Measurements from ENCODE around the gene MEA1.

MEA1 gene

GRCh38 chr6:42974919-42975505 is 38.7 kb downstream of the MEA1 start:
- Histone ChIP-seq H3K4me3 (ENCODE audit: low read depth, low read length) (no peak overlapping the region), H3K18ac (ENCODE audit: low read length) (no peak overlapping the region), H3K4ac (ENCODE audit: low read depth, low read length) (no peak overlapping the region), H3K23ac (ENCODE audit: low read length) (no peak overlapping the region), H2BK120ac (ENCODE audit: insufficient read depth, low read length, poor library complexity) (no peak overlapping the region), H2AFZ (ENCODE audit: insufficient read depth, low read length, poor library complexity) (no peak overlapping the region), H4K91ac (ENCODE audit: low read depth, low read length) (no peak overlapping the region), H4K12ac (ENCODE audit: low read depth, low read length) (no peak overlapping the region), H3K9ac (ENCODE audit: low read length) (no peak overlapping the region), H2AK5ac (ENCODE audit: low read length) (no peak overlapping the region), H3K9me3 (ENCODE audit: insufficient read depth, low read depth, low read length) (no peaks in the 10 kb centered on the region), H3K4me1 (ENCODE audit: control insufficient read depth in 1 of 2, insufficient read depth in 2 of 2, low read length in 2 of 2) (peaks cover 11 to 17% of the 10 kb centered on the region in 2 experiments), H3K14ac (ENCODE audit: low read length) (no peak overlapping the region), H3K27me3 (ENCODE audit: insufficient read depth, low read length) (no peaks in the 10 kb centered on the region), H3K27ac (ENCODE audit: low read depth, low read length) (no peak overlapping the region), H3K36me3 (ENCODE audit: control insufficient read depth in 1 of 2, insufficient read depth in 2 of 2, low read length in 2 of 2) (peaks cover 2% of the 10 kb centered on the region in 2 experiments), H2BK12ac (ENCODE audit: low read length) (no peak overlapping the region), H3K79me2 (ENCODE audit: control insufficient read depth, insufficient read depth, low read length, poor library complexity) (peaks cover 10% of the 10 kb centered on the region), H2BK5ac (ENCODE audit: low read depth, low read length, poor library complexity) (no peak overlapping the region), H3K4me2 (ENCODE audit: low read length) (no peak overlapping the region), H3K79me1 (ENCODE audit: low read length) (peaks cover 12% of the 10 kb centered on the region), H4K8ac (ENCODE audit: low read depth, low read length) (no peak overlapping the region)
- DNase-seq = no peak
- WGBS (ENCODE audit: extremely low coverage, insufficient coverage, insufficient read length) = no CpG with 5 or more reads among the region's 5 CpGs

GRCh38 chr6:42973926-42974325 is 39.8 kb downstream of the MEA1 start:
- Histone ChIP-seq H4K8ac (ENCODE audit: low read depth, low read length) (no peak overlapping the region), H3K14ac (ENCODE audit: low read length) (no peak overlapping the region), H3K23ac (ENCODE audit: low read length) (no peak overlapping the region), H3K9me3 (ENCODE audit: insufficient read depth, low read depth, low read length) (no peaks in the 10 kb centered on the region), H2BK12ac (ENCODE audit: low read length) (no peak overlapping the region), H2AFZ (ENCODE audit: insufficient read depth, low read length, poor library complexity) (no peak overlapping the region), H3K79me2 (ENCODE audit: control insufficient read depth, insufficient read depth, low read length, poor library complexity) (peaks cover 9% of the 10 kb centered on the region), H3K36me3 (ENCODE audit: control insufficient read depth in 1 of 2, insufficient read depth in 2 of 2, low read length in 2 of 2) (peaks cover 2 to 8% of the 10 kb centered on the region in 2 experiments), H3K79me1 (ENCODE audit: low read length) (peaks cover 8% of the 10 kb centered on the region), H3K4ac (ENCODE audit: low read depth, low read length) (no peak overlapping the region), H4K12ac (ENCODE audit: low read depth, low read length) (no peak overlapping the region), H2BK120ac (ENCODE audit: insufficient read depth, low read length, poor library complexity) (no peak overlapping the region), H4K91ac (ENCODE audit: low read depth, low read length) (no peak overlapping the region), H3K9ac (ENCODE audit: low read length) (no peak overlapping the region), H3K4me1 (ENCODE audit: control insufficient read depth in 1 of 2, insufficient read depth in 2 of 2, low read length in 2 of 2) (peaks cover 12 to 14% of the 10 kb centered on the region in 2 experiments), H3K27ac (ENCODE audit: low read depth, low read length) (no peak overlapping the region), H3K27me3 (ENCODE audit: insufficient read depth, low read length) (no peaks in the 10 kb centered on the region), H3K4me3 (ENCODE audit: low read depth, low read length) (no peak overlapping the region), H3K4me2 (ENCODE audit: low read length) (no peak overlapping the region), H2AK5ac (ENCODE audit: low read length) (no peak overlapping the region), H3K18ac (ENCODE audit: low read length) (no peak overlapping the region), H2BK5ac (ENCODE audit: low read depth, low read length, poor library complexity) (no peak overlapping the region)
- no peak for DNase-seq
- no CpG with 5 or more reads among the region's 3 CpGs for WGBS (ENCODE audit: extremely low coverage, insufficient coverage, insufficient read length)

GRCh38 chr6:42971746-42972327 is 41.9 kb downstream of the MEA1 start:
- H3K27ac ChIP-seq (ENCODE audit: low read depth, low read length) = no peak overlapping the region
- H3K18ac ChIP-seq (ENCODE audit: low read length) = no peak overlapping the region
- H3K4me2 ChIP-seq (ENCODE audit: low read length) = no peak overlapping the region
- H3K23ac ChIP-seq (ENCODE audit: low read length) = no peak overlapping the region
- H3K79me2 ChIP-seq (ENCODE audit: control insufficient read depth, insufficient read depth, low read length, poor library complexity) = no peaks in the 10 kb centered on the region
- H3K36me3 ChIP-seq (ENCODE audit: control insufficient read depth in 1 of 2, insufficient read depth in 2 of 2, low read length in 2 of 2) = peaks cover 7 to 19% of the 10 kb centered on the region in 2 experiments
- H3K9me3 ChIP-seq (ENCODE audit: insufficient read depth, low read depth, low read length) = no peaks in the 10 kb centered on the region
- no peaks in the 10 kb centered on the region for H3K79me1 ChIP-seq (ENCODE audit: low read length)
- H3K9ac ChIP-seq (ENCODE audit: low read length) = no peak overlapping the region
- H4K12ac ChIP-seq (ENCODE audit: low read depth, low read length) = no peak overlapping the region
- H3K4ac ChIP-seq (ENCODE audit: low read depth, low read length) = no peak overlapping the region
- H2BK120ac ChIP-seq (ENCODE audit: insufficient read depth, low read length, poor library complexity) = no peak overlapping the region
- peaks cover 7 to 8% of the 10 kb centered on the region in 2 experiments for H3K4me1 ChIP-seq (ENCODE audit: control insufficient read depth in 1 of 2, insufficient read depth in 2 of 2, low read length in 2 of 2)
- DNase-seq = no peak
- no peaks in the 10 kb centered on the region for H3K27me3 ChIP-seq (ENCODE audit: insufficient read depth, low read length)
- no peak overlapping the region for H2AFZ ChIP-seq (ENCODE audit: insufficient read depth, low read length, poor library complexity)
- H4K91ac ChIP-seq (ENCODE audit: low read depth, low read length) = no peak overlapping the region
- WGBS (ENCODE audit: extremely low coverage, insufficient coverage, insufficient read length) = no CpG with 5 or more reads among the region's 3 CpGs
- H2BK5ac ChIP-seq (ENCODE audit: low read depth, low read length, poor library complexity) = no peak overlapping the region
- no peak overlapping the region for H2BK12ac ChIP-seq (ENCODE audit: low read length)
- no peak overlapping the region for H2AK5ac ChIP-seq (ENCODE audit: low read length)
- no peak overlapping the region for H4K8ac ChIP-seq (ENCODE audit: low read depth, low read length)
- H3K4me3 ChIP-seq (ENCODE audit: low read depth, low read length) = no peak overlapping the region
- no peak overlapping the region for H3K14ac ChIP-seq (ENCODE audit: low read length)

- no peak overlapping the region for H2BK5ac ChIP-seq (ENCODE audit: low read depth, low read length, poor library complexity)
- peaks cover 7 to 8% of the 10 kb centered on the region in 2 experiments for H3K4me1 ChIP-seq (ENCODE audit: control insufficient read depth in 1 of 2, insufficient read depth in 2 of 2, low read length in 2 of 2)
- H4K8ac ChIP-seq (ENCODE audit: low read depth, low read length) = no peak overlapping the region
- H3K27me3 ChIP-seq (ENCODE audit: insufficient read depth, low read length) = no peaks in the 10 kb centered on the region
- no peak overlapping the region for H3K14ac ChIP-seq (ENCODE audit: low read length)
- no peak overlapping the region for H2AFZ ChIP-seq (ENCODE audit: insufficient read depth, low read length, poor library complexity)
- H4K12ac ChIP-seq (ENCODE audit: low read depth, low read length) = no peak overlapping the region
- H3K79me1 ChIP-seq (ENCODE audit: low read length) = no peaks in the 10 kb centered on the region
- WGBS (ENCODE audit: extremely low coverage, insufficient coverage, insufficient read length) = no CpG with 5 or more reads among the region's 4 CpGs
- no peak overlapping the region for H3K18ac ChIP-seq (ENCODE audit: low read length)
- no peaks in the 10 kb centered on the region for H3K9me3 ChIP-seq (ENCODE audit: insufficient read depth, low read depth, low read length)
- no peak overlapping the region for H4K91ac ChIP-seq (ENCODE audit: low read depth, low read length)
- no peaks in the 10 kb centered on the region for H3K79me2 ChIP-seq (ENCODE audit: control insufficient read depth, insufficient read depth, low read length, poor library complexity)
- no peak overlapping the region for H3K23ac ChIP-seq (ENCODE audit: low read length)
- no peak overlapping the region for H2AK5ac ChIP-seq (ENCODE audit: low read length)
- H3K36me3 ChIP-seq (ENCODE audit: control insufficient read depth in 1 of 2, insufficient read depth in 2 of 2, low read length in 2 of 2) = peaks cover 13 to 25% of the 10 kb centered on the region in 2 experiments
- no peak overlapping the region for H2BK120ac ChIP-seq (ENCODE audit: insufficient read depth, low read length, poor library complexity)
- peak in 1 of 2 donors; percentile 8 for DNase-seq
- no peak overlapping the region for H3K27ac ChIP-seq (ENCODE audit: low read depth, low read length)
- H2BK12ac ChIP-seq (ENCODE audit: low read length) = no peak overlapping the region
- H3K9ac ChIP-seq (ENCODE audit: low read length) = no peak overlapping the region
- no peak overlapping the region for H3K4ac ChIP-seq (ENCODE audit: low read depth, low read length)
- H3K4me2 ChIP-seq (ENCODE audit: low read length) = no peak overlapping the region
- no peak overlapping the region for H3K4me3 ChIP-seq (ENCODE audit: low read depth, low read length)
These were observed 42.7 kb downstream of the MEA1 start for GRCh38 chr6:42970871-42971612.
